PC-3 (cell line): Measurements from ENCODE around the gene EMSY.
"Not testable (repeated sequence)": the region's sequence is repeated elsewhere in the genome, so short reads cannot be mapped to it uniquely, and the experiment has no call there.

Source experiments
- CTCF ChIP-seq: fragments of 300-600 bp; sonication (generic); conservative IDR thresholded peaks from 2 replicates; pipeline ENCODE4 v1.5.1; 2017; ENCODE audit warnings: antibody characterized with exemption, low read depth, mild to moderate bottlenecking, low read length
- EZH2 ChIP-seq: fragments of 300-600 bp; sonication (generic); IDR thresholded peaks from one replicate; pipeline ENCODE4 v1.6.1; 2017; ENCODE audit warnings: antibody characterized with exemption, mild to moderate bottlenecking, low read length; ENCODE audit not compliant: unreplicated experiment

DNA sequence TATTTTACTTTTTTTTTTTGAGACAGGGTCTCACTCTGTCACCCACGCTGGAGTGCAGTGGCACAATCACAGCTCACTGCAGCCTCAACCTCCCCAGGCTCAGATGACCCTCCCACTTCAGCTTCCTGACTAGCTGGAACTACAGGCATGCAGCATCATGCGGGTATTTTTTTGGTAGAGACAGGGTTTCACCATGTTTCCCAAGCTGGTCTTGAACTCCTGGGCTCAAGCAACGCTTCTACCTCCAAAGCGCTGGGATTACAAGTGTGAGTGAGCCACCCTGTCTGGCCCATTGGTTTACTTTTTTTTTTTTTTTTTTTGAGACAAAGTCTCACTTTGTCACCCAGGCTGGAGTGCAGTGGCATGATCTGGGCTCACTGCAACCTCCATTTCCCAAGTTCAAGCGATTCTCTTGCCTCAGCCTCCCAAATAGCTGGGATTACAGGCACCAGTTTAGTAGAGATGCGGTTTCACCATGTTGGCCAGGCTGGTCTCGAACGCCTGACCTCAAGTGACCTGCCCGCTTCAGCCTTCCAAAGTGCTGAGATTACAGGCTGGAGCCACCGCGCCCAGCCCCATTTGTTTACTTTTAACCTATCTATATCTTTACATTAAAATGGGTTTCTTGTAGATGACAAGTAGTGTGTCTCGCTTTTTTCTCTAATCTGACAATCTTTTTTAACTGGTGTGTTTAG is 127.5 kb downstream of the EMSY start:
- TF ChIP-seq CTCF, EZH2: not testable (repeated sequence)
